IPS-NIHi7 (cell line): ENCODE data around the gene FERMT3.

Experiments
- DNase-seq: peaks from one replicate; pipeline ENCODE4 v3.0.0; 2012; ENCODE audit warnings: mixed read lengths; ENCODE audit errors: extremely low spot score

FERMT3 gene

GRCh38 chr11:64220798-64221197, 14.3 kb downstream of the FERMT3 start:
- no peak for DNase-seq

- no peak for DNase-seq
These were observed 16.1 kb downstream of the FERMT3 start for GRCh38 chr11:64222651-64223000.

GRCh38 chr11:64223001-64223651, 16.6 kb downstream of the FERMT3 start:
- DNase-seq, result no peak

GRCh38 chr11:64224151-64224890, 17.8 kb downstream of the FERMT3 start:
- no peak for DNase-seq

- DNase-seq, result no peak
These were observed 18.5 kb downstream of the FERMT3 start for GRCh38 chr11:64224891-64225607.

- peak; percentile 94 for DNase-seq
These were observed 19.3 kb downstream of the FERMT3 start, which contains the start of the genes NUDT22 and TRPT1 for GRCh38 chr11:64225608-64226506. TSS of gene NUDT22 (plus strand) at chr11:64226274. CDS start at chr11:64226653, 379 bp downstream. TSS of gene TRPT1 (minus strand) at chr11:64226186. CDS start at chr11:64225860, 326 bp downstream.

- DNase-seq, result no peak
These were observed 20.1 kb downstream of the FERMT3 start for GRCh38 chr11:64226507-64227051.

GRCh38 chr11:64227405-64227956, 21.0 kb downstream of the FERMT3 start:
- DNase-seq, result no peak

- DNase-seq, result no peak
These were observed 22.7 kb downstream of the FERMT3 start for GRCh38 chr11:64229090-64229743.

GRCh38 chr11:64229744-64230170, 23.2 kb downstream of the FERMT3 start:
- DNase-seq, result no peak

GRCh38 chr11:64230171-64230984, 23.9 kb downstream of the FERMT3 start, which contains the start of gene DNAJC4:
TSS of gene DNAJC4 (plus strand) at chr11:64230548. CDS start at chr11:64230855, 307 bp downstream.
- peak; percentile 90 for DNase-seq

GRCh38 chr11:64230985-64231365, 24.5 kb downstream of the FERMT3 start:
- no peak for DNase-seq

GRCh38 chr11:64231546-64231945, 25.0 kb downstream of the FERMT3 start:
- DNase-seq, result no peak

GRCh38 chr11:64232182-64232966, 25.9 kb downstream of the FERMT3 start:
- no peak for DNase-seq

- DNase-seq, result no peak
These were observed 26.4 kb downstream of the FERMT3 start for GRCh38 chr11:64232967-64233315.

- DNase-seq, result peak; percentile 39
These were observed 27.5 kb downstream of the FERMT3 start, which contains the start of gene VEGFB for GRCh38 chr11:64233913-64234586. TSS of gene VEGFB (plus strand) at chr11:64234584. CDS start at chr11:64234834, 250 bp downstream.

GRCh38 chr11:64234647-64235379, 28.3 kb downstream of the FERMT3 start:
- peak; percentile 18 for DNase-seq
